Naive thymus-derived CD4-positive, alpha-beta T cell (primary cell): Measurements from ENCODE around the gene TBX6. TPM values are rescaled to one million over a fixed set of nuclear protein-coding genes. Genes with fewer than 3 reads are reported as not detected.
A peak's percentile ranks its signal among the peaks of the same experiment; 100 is the strongest.

ENCODE experiments used
- ATAC-seq: fragments of 150-1000 bp; cut with Tn5 transposase; 2 replicates; pipeline ENCODE4 v1.10.0; 2021; ENCODE audit warnings: mild to moderate bottlenecking, moderate library complexity
- CTCF ChIA-PET: fragments of 350-600 bp; sonication (Branson Sonifier 250); formaldehyde crosslinking; loops from one replicate; lab custom pipeline; 2021; ENCODE audit warnings: antibody characterized with exemption; lab: Charles Lee
- POLR2A ChIA-PET: fragments of 350-600 bp; sonication (Branson Sonifier 250); formaldehyde crosslinking; loops from one replicate; lab custom pipeline; 2021; ENCODE audit warnings: antibody characterized with exemption, inconsistent platforms; lab: Charles Lee
- DNase-seq, 9 donors: peaks; one replicate each; pipeline versions ENCODE4 v3.0.0 to v3.0.0-alpha.2; 2020 to 2022; ENCODE audit warnings: mixed read lengths in 1 of 9
- H3K27ac ChIP-seq: one replicate; pipeline ENCODE4 v1.7.0; 2013; ENCODE audit warnings: mild to moderate bottlenecking, low read depth, low read length, moderate library complexity
- H3K27me3 ChIP-seq, 2 donors: one replicate each; pipeline ENCODE4 v1.7.0; 2013; ENCODE audit warnings: low read length in 2 of 2, mild to moderate bottlenecking in 2 of 2, moderate library complexity in 2 of 2; ENCODE audit not compliant: control insufficient read depth in 2 of 2, insufficient read depth in 2 of 2
- H3K36me3 ChIP-seq, 3 experiments: 1 replicate in 2 of 3; 2 replicates in 1 of 3; pipeline ENCODE4 v1.7.0; 2013; ENCODE audit warnings: low read length in 3 of 3, mild to moderate bottlenecking in 3 of 3, moderate library complexity in 1 of 3; ENCODE audit not compliant: insufficient read depth in 3 of 3, control insufficient read depth in 2 of 3
- H3K4me1 ChIP-seq, 2 donors: one replicate each; pipeline ENCODE4 v1.7.0; 2013; ENCODE audit warnings: low read length in 2 of 2, mild to moderate bottlenecking in 2 of 2, moderate library complexity in 1 of 2; ENCODE audit not compliant: control insufficient read depth in 2 of 2, insufficient read depth in 2 of 2
- H3K4me3 ChIP-seq: 2 replicates; pipeline ENCODE4 v1.7.0; 2013; ENCODE audit warnings: mild to moderate bottlenecking, low read length
- H3K9me3 ChIP-seq, 3 experiments: 1 replicate in 2 of 3; 2 replicates in 1 of 3; pipeline ENCODE4 v1.7.0; 2013; ENCODE audit warnings: low read length in 3 of 3; ENCODE audit not compliant: control insufficient read depth in 2 of 3
- H3K27ac Mint-ChIP-seq, 9 donors: one replicate each; pipeline ENCODE4 v1.8.0; 2020 to 2022; ENCODE audit warnings: mixed read lengths in 9 of 9, mild to moderate bottlenecking in 8 of 9, moderate library complexity in 5 of 9, inconsistent platforms in 2 of 9
- H3K27me3 Mint-ChIP-seq, 5 donors: one replicate each; pipeline ENCODE4 v1.8.0; 2021 to 2022; ENCODE audit warnings: mixed read lengths in 5 of 5, mild to moderate bottlenecking in 1 of 5
- H3K36me3 Mint-ChIP-seq, 5 donors: one replicate each; pipeline ENCODE4 v1.8.0; 2020 to 2022; ENCODE audit warnings: mixed read lengths in 5 of 5, mild to moderate bottlenecking in 3 of 5, inconsistent platforms in 1 of 5
- H3K4me1 Mint-ChIP-seq, 7 donors: one replicate each; pipeline ENCODE4 v1.8.0; 2020 to 2022; ENCODE audit warnings: mixed read lengths in 7 of 7, mild to moderate bottlenecking in 3 of 7, inconsistent platforms in 1 of 7
- H3K4me3 Mint-ChIP-seq, 10 donors: one replicate each; pipeline ENCODE4 v1.8.0; 2020 to 2022; ENCODE audit warnings: mild to moderate bottlenecking in 10 of 10, mixed read lengths in 10 of 10, moderate library complexity in 6 of 10, inconsistent platforms in 2 of 10
- H3K9me3 Mint-ChIP-seq, 11 donors: one replicate each; pipeline ENCODE4 v1.8.0; 2020 to 2022; ENCODE audit warnings: mixed read lengths in 11 of 11, mild to moderate bottlenecking in 4 of 11, inconsistent platforms in 1 of 11, moderate library complexity in 1 of 11
- intact Hi-C, 2 donors: fragments of 100-400 bp; cut with micrococcal nuclease; formaldehyde crosslinking; loops; one replicate each; pipeline ENCODE4 v1.15.1; 2023
- polyA plus RNA-seq, 2 donors: library from polyadenylated mRNA; unstranded; fragments of 300-500 nt; fragmentation: Illumina TruSeq; gene quantifications; one replicate each; pipeline ENCODE4 v1.2.3, GENCODE V29; 2021
- total RNA-seq, 6 experiments: library from RNA in 5 of 6; stranded (reverse) in 5 of 6; gene quantifications; 1 replicate in 5 of 6; 2 replicates in 1 of 6; pipeline ENCODE4 v1.2.3 and lab custom pipeline; 2021 to 2026

The TBX6 gene
- total and polyA plus RNA-seq, 7 experiments from 2014 or later = 0.38 to 3.3 (median 1.6) TPM; not detected in 1

- Mint-ChIP-seq H3K4me3 (peak overlapping the region; percentile 96 to 100 (median 99)), H3K36me3 (peaks cover 0 to 29% (median 13%) of the 10 kb centered on the region in 5 donors), H3K27ac (peak overlapping the region; percentile 90 to 99 (median 98)), H3K27me3 (no peaks in the 10 kb centered on the region), H3K9me3 (no peaks in the 10 kb centered on the region), H3K4me1 (peaks cover 18 to 39% (median 33%) of the 10 kb centered on the region in 7 donors)
- CTCF ChIA-PET = interaction anchor here (0.6 to 1.9 kb wide), 4 partner anchors 9 to 343 kb away, joined by 3 to 8 read pairs (median 4); partner anchors contain the start of gene ZNF771
- Histone ChIP-seq H3K27me3 (no peaks in the 10 kb centered on the region), H3K9me3 (no peaks in the 10 kb centered on the region), H3K4me3 (peak overlapping the region; percentile 94), H3K27ac (peak overlapping the region; percentile 83), H3K36me3 (peaks cover 13 to 41% (median 16%) of the 10 kb centered on the region in 3 experiments), H3K4me1 (peaks cover 13 to 36% of the 10 kb centered on the region in 2 donors)
- POLR2A ChIA-PET = interaction anchor here (0.7 to 6.3 kb wide), 24 partner anchors 10 to 594 kb away, joined by 3 to 159 read pairs (median 6); partner anchors contain the start of genes CORO1A, DCTPP1, KCTD13 and PPP4C
- intact Hi-C loops = loop anchor here (1.0 to 10.0 kb wide), 19 partner anchors 11 to 858 kb away; partner anchors contain the start of genes FBRS (in 2 of the 2), MAPK3 (in 2 of the 2), PPP4C (in 2 of the 2) and CORO1A (in 1 of the 2)
- no peak for ATAC-seq
- peak in 1 of 9 donors; percentile 33 for DNase-seq
These were observed 27.0 kb downstream of the TBX6 start for GRCh38 chr16:30064729-30065101.

- Histone ChIP-seq H3K27ac (peak overlapping the region; percentile 83), H3K9me3 (no peaks in the 10 kb centered on the region), H3K36me3 (peaks cover 7 to 35% (median 10%) of the 10 kb centered on the region in 3 experiments), H3K27me3 (no peaks in the 10 kb centered on the region), H3K4me3 (peak overlapping the region; percentile 94), H3K4me1 (peaks cover 13 to 30% of the 10 kb centered on the region in 2 donors)
- peak overlapping the region; percentile 96 to 100 (median 99) for H3K4me3 Mint-ChIP-seq
- peak; percentile 32 for ATAC-seq
- peak; percentile 30 to 72 (median 69) for DNase-seq
- H3K9me3 Mint-ChIP-seq = no peaks in the 10 kb centered on the region
- intact Hi-C loops = loop anchor here (1.0 to 10.0 kb wide), 7 partner anchors 11 to 595 kb away; partner anchors contain the start of genes MAPK3 (in 2 of the 2), FBRS (in 1 of the 2) and ZNF771 (in 1 of the 2)
- CTCF ChIA-PET = interaction anchor here (0.6 to 1.9 kb wide), 5 partner anchors 9 to 344 kb away, joined by 3 to 8 read pairs (median 4); partner anchors contain the start of genes PPP4C and ZNF771
- H3K27ac Mint-ChIP-seq = peak overlapping the region; percentile 90 to 99 (median 98)
- H3K27me3 Mint-ChIP-seq = no peaks in the 10 kb centered on the region
- H3K36me3 Mint-ChIP-seq = peaks cover 0 to 25% (median 13%) of the 10 kb centered on the region in 5 donors
- peaks cover 16 to 34% (median 27%) of the 10 kb centered on the region in 7 donors for H3K4me1 Mint-ChIP-seq
- POLR2A ChIA-PET = interaction anchor here (0.7 to 6.3 kb wide), 22 partner anchors 9 to 595 kb away, joined by 3 to 159 read pairs (median 6); partner anchors contain the start of genes CORO1A, KCTD13, PAGR1 and PPP4C
These were observed 27.6 kb downstream of the TBX6 start for GRCh38 chr16:30063893-30064728.

- Mint-ChIP-seq H3K36me3 (peaks cover 0 to 18% (median 9%) of the 10 kb centered on the region in 5 donors), H3K4me1 (peaks cover 16 to 27% (median 21%) of the 10 kb centered on the region in 7 donors), H3K9me3 (no peaks in the 10 kb centered on the region), H3K27me3 (no peaks in the 10 kb centered on the region), H3K27ac (peak overlapping the region; percentile 30 to 99 (median 98)), H3K4me3 (peak overlapping the region; percentile 96 to 100 (median 99))
- intact Hi-C loops = loop anchor here in 1 of 2 donors (10.0 kb wide), 1 partner anchor 341 kb away; the partner anchor contains the start of gene ZNF771
- ChIA-PET POLR2A (interaction anchor here (0.6 to 6.3 kb wide), 11 partner anchors 8 to 1184 kb away, joined by 3 to 94 read pairs (median 4); partner anchors contain the start of genes CORO1A, PAGR1, TAOK2 and TBX6), CTCF (interaction anchor here (0.7 to 1.9 kb wide), 3 partner anchors 12 to 308 kb away, joined by 3 to 8 read pairs (median 4); partner anchors contain the start of gene PPP4C)
- ATAC-seq (no peak), DNase-seq (no peak)
- H3K9me3 ChIP-seq = no peaks in the 10 kb centered on the region
- peak overlapping the region; percentile 94 for H3K4me3 ChIP-seq
- H3K36me3 ChIP-seq = peaks cover under 1 to 28% (median 4%) of the 10 kb centered on the region in 3 experiments
- peak overlapping the region; percentile 83 for H3K27ac ChIP-seq
- H3K27me3 ChIP-seq = no peaks in the 10 kb centered on the region
- peaks cover 13 to 24% of the 10 kb centered on the region in 2 donors for H3K4me1 ChIP-seq
These were observed 28.3 kb downstream of the TBX6 start for GRCh38 chr16:30063278-30063892.

GRCh38 chr16:30060836-30061554 lies 30.7 kb downstream of the TBX6 start:
- Mint-ChIP-seq H3K4me1 (peaks cover 2 to 9% (median 7%) of the 10 kb centered on the region in 7 donors), H3K4me3 (no peak overlapping the region), H3K9me3 (no peaks in the 10 kb centered on the region), H3K27ac (peak overlapping the region in 3 of 9 donors; percentile 31 to 72 (median 31)), H3K27me3 (no peaks in the 10 kb centered on the region), H3K36me3 (peaks cover 0 to 1% (median 0%) of the 10 kb centered on the region in 5 donors)
- DNase-seq (no peak), ATAC-seq (no peak)
- intact Hi-C loops = loop anchor here in 1 of 2 donors (10.0 kb wide), 1 partner anchor 344 kb away; the partner anchor contains the start of gene ZNF771
- ChIA-PET POLR2A (interaction anchor here (1.1 to 1.6 kb wide), 3 partner anchors 28 to 122 kb away, joined by 3 to 5 read pairs (median 3); partner anchors contain the start of gene CORO1A), CTCF (interaction anchor here (1.3 kb wide), 1 partner anchor 349 kb away, joined by 3 read pairs; no protein-coding TSS in a partner anchor)
- Histone ChIP-seq H3K4me3 (no peak overlapping the region), H3K27ac (no peak overlapping the region), H3K4me1 (peaks cover 0 to 8% of the 10 kb centered on the region in 2 donors), H3K27me3 (no peaks in the 10 kb centered on the region), H3K9me3 (no peaks in the 10 kb centered on the region), H3K36me3 (peaks cover 0 to 12% (median 0%) of the 10 kb centered on the region in 3 experiments)

GRCh38 chr16:30060346-30060745 lies 31.4 kb downstream of the TBX6 start:
- H3K27me3 ChIP-seq = no peaks in the 10 kb centered on the region
- intact Hi-C loops = loop anchor here in 1 of 2 donors (10.0 kb wide), 1 partner anchor 344 kb away; the partner anchor contains the start of gene ZNF771
- no peak overlapping the region for H3K27ac ChIP-seq
- Mint-ChIP-seq H3K4me1 (peaks cover 2 to 10% (median 8%) of the 10 kb centered on the region in 7 donors), H3K4me3 (peak overlapping the region in 1 of 10 donors; percentile 73), H3K36me3 (peaks cover 0 to 1% (median 0%) of the 10 kb centered on the region in 5 donors), H3K27ac (peak overlapping the region in 3 of 9 donors; percentile 31 to 72 (median 31)), H3K9me3 (no peaks in the 10 kb centered on the region), H3K27me3 (no peaks in the 10 kb centered on the region)
- ChIA-PET CTCF (no interaction called here), POLR2A (interaction anchor here (1.0 kb wide), 1 partner anchor 659 kb away, joined by 4 read pairs; no protein-coding TSS in a partner anchor)
- H3K9me3 ChIP-seq = no peaks in the 10 kb centered on the region
- peaks cover 0 to 7% (median 0%) of the 10 kb centered on the region in 3 experiments for H3K36me3 ChIP-seq
- DNase-seq = no peak
- H3K4me1 ChIP-seq = peaks cover 0 to 8% of the 10 kb centered on the region in 2 donors
- ATAC-seq = no peak
- H3K4me3 ChIP-seq = no peak overlapping the region
